ENCODE measurements around the gene ATP8A1. TPM values are rescaled to one million over a fixed set of nuclear protein-coding genes. Genes with fewer than 3 reads are reported as not detected.

The ATP8A1 gene
- total and polyA plus RNA-seq, 8 donors: 4.8 to 15.3 (median 10.8) TPM

- ATAC-seq: peak in 2 of 4 donors; percentile 30 to 39
- 50% methylated on average over 5 of the region's 5 CpGs for WGBS, 2 donors
- no peak for TF ChIP-seq CTCF (IDR thresholded peaks at IDR 0.05)
- no peak overlapping the region for H3K4me3 ChIP-seq
- H3K9me3 ChIP-seq: no peaks in the 10 kb centered on the region
- FAIRE-seq: no peak
- peaks cover 0 to 19% (median 6%) of the 10 kb centered on the region in 4 donors for H3K27me3 ChIP-seq
- no peak for DNase-seq
- H3K27ac ChIP-seq: no peak overlapping the region
- intact Hi-C loops (cut with DNase I): no loop called here
- peaks cover 0 to 13% (median 12%) of the 10 kb centered on the region in 3 donors for H3K4me1 ChIP-seq
- no peaks in the 10 kb centered on the region for H3K36me3 ChIP-seq
These were observed 264.9 kb downstream of the ATP8A1 start for GRCh38 chr4:42391981-42392380.

DNA sequence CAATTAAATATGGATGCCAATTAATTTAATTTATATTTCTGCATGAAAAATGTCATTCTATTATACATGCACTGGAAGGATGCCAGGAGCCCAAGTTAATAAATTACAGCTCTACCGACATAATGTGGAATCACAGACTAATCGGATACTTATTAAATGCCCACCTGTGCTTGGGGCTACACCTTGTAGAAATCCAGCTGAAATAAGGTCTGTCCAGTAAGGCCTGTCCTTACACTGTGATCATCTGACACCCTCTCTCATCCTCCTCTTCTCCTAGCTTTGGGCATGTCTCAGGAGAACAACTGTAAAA is 265.6 kb downstream of the ATP8A1 start:
- no peak overlapping the region for H3K4me3 ChIP-seq
- no peak for FAIRE-seq
- intact Hi-C loops (cut with DNase I): no loop called here
- H3K9me3 ChIP-seq: no peaks in the 10 kb centered on the region
- no peak for TF ChIP-seq CTCF (IDR thresholded peaks at IDR 0.05)
- no peak for DNase-seq
- no peaks in the 10 kb centered on the region for H3K36me3 ChIP-seq
- H3K27me3 ChIP-seq: peaks cover 0 to 13% (median 4%) of the 10 kb centered on the region in 4 donors
- no peak overlapping the region for H3K27ac ChIP-seq
- peak; percentile 43 to 68 (median 53) for ATAC-seq
- H3K4me1 ChIP-seq: peaks cover 0 to 13% (median 12%) of the 10 kb centered on the region in 3 donors
- WGBS, 2 donors: 9 to 16% methylated on average over 2 of the region's 2 CpGs

DNA sequence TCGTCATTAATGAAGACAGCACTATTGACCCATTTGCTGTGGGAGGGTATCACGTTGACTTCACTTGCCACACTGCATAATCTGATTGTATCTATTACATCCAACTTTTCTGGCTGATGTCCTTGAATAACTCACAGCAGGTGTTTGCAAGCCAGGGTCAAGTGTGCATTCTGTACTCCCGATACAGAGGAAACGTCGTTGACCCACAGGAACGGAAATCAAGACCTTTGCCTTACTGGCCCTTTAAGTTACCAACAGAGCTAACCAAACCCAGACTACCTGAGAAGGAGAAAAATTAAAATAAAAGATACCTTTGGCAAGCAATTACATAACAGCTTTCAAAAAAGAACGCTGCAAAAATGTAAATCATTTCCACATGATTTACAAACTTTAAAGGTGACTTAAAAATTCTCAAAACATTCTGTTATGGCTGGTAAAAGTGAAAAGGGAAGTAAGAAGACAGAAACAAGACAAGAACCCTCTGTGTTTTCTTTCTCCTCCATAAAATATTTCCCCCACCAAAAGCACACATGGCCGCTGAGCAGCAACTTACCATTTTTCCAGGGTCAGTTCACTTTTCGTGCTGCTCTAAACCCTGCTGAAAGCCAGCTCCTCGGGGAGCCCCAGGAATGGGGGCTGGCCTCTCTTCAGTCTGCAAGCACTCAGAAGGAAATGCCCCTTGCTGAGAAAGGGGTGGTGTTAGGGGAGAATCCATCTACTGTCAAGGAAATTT is 266.1 kb downstream of the ATP8A1 start:
- H3K27ac ChIP-seq: no peak overlapping the region
- H3K4me1 ChIP-seq: peaks cover 0 to 13% (median 12%) of the 10 kb centered on the region in 3 donors
- FAIRE-seq (no peak), ATAC-seq (peak; percentile 27 to 65 (median 54)), DNase-seq (no peak)
- WGBS, 2 donors: 8 to 10% methylated on average over 10 of the region's 10 CpGs
- intact Hi-C loops (cut with DNase I): no loop called here
- H3K27me3 ChIP-seq: peaks cover 0 to 8% (median 2%) of the 10 kb centered on the region in 4 donors
- H3K4me3 ChIP-seq: no peak overlapping the region
- H3K36me3 ChIP-seq: no peaks in the 10 kb centered on the region
- no peak for TF ChIP-seq CTCF (IDR thresholded peaks at IDR 0.05)
- H3K9me3 ChIP-seq: no peaks in the 10 kb centered on the region

GRCh38 chr4:42385516-42385915 is 271.4 kb downstream of the ATP8A1 start:
- Histone ChIP-seq H3K4me1 (no peaks in the 10 kb centered on the region), H3K27ac (no peak overlapping the region), H3K27me3 (no peaks in the 10 kb centered on the region), H3K36me3 (no peaks in the 10 kb centered on the region), H3K4me3 (no peak overlapping the region), H3K9me3 (no peaks in the 10 kb centered on the region)
- FAIRE-seq (no peak), DNase-seq (no peak), ATAC-seq (no peak)
- intact Hi-C loops (cut with DNase I): no loop called here
- WGBS, 2 donors: 93 to 100% methylated on average over 1 of the region's 1 CpG
- TF ChIP-seq CTCF (IDR thresholded peaks at IDR 0.05): no peak

GRCh38 chr4:42381666-42382065 is 275.2 kb downstream of the ATP8A1 start:
- no peak for FAIRE-seq
- H3K36me3 ChIP-seq: no peaks in the 10 kb centered on the region
- TF ChIP-seq CTCF (IDR thresholded peaks at IDR 0.05): no peak
- intact Hi-C loops (cut with DNase I): no loop called here
- DNase-seq: no peak
- H3K27ac ChIP-seq: no peak overlapping the region
- no peak overlapping the region for H3K4me3 ChIP-seq
- no peak for ATAC-seq
- WGBS, 2 donors: 88 to 97% methylated on average over 2 of the region's 2 CpGs
- no peaks in the 10 kb centered on the region for H3K9me3 ChIP-seq
- H3K27me3 ChIP-seq: peaks cover 0 to 4% (median 0%) of the 10 kb centered on the region in 4 donors
- no peaks in the 10 kb centered on the region for H3K4me1 ChIP-seq
